ENCODE measurements around the gene C2CD2.

DNA sequence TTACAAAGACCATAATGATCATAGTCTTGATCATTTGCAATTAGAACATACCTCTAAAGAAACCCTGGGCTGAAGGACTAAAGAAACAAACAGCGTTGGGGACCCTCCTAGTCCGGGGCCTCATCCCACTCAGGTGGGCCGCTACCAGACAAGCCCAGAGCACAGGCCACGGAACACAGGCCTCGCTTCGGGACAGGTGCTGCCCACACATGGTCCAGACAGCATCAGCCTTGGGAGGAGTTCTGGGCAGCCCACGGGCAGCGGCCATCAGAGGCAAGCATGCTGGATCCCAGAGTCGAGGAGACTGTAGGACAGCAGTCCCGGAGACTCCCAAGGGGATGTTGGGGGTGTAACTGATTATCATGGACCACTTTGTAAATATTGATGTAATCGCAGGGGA, 4.9 kb downstream of the C2CD2 start:
- no peak for TF ChIP-seq CHD1 (IDR thresholded peaks at IDR 0.05; ENCODE audit: low read depth, low read length)
- no peak for TF ChIP-seq FOS (IDR thresholded peaks at IDR 0.05; ENCODE audit: low read depth, low read length)
- TF ChIP-seq, protein P1, sequence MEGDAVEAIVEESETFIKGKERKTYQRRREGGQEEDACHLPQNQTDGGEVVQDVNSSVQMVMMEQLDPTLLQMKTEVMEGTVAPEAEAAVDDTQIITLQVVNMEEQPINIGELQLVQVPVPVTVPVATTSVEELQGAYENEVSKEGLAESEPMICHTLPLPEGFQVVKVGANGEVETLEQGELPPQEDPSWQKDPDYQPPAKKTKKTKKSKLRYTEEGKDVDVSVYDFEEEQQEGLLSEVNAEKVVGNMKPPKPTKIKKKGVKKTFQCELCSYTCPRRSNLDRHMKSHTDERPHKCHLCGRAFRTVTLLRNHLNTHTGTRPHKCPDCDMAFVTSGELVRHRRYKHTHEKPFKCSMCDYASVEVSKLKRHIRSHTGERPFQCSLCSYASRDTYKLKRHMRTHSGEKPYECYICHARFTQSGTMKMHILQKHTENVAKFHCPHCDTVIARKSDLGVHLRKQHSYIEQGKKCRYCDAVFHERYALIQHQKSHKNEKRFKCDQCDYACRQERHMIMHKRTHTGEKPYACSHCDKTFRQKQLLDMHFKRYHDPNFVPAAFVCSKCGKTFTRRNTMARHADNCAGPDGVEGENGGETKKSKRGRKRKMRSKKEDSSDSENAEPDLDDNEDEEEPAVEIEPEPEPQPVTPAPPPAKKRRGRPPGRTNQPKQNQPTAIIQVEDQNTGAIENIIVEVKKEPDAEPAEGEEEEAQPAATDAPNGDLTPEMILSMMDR (conservative IDR thresholded peaks at IDR 0.05; ENCODE audit: low read depth, low read length), result no peak
- TF ChIP-seq RCOR1 (IDR thresholded peaks at IDR 0.05; ENCODE audit: insufficient replicate concordance, low read length), result no peak
- no peak for TF ChIP-seq POLR2A (IDR thresholded peaks at IDR 0.05; ENCODE audit: low read depth, low read length)
